Measurements from ENCODE around the gene KLHL2.

KLHL2 gene

DNA sequence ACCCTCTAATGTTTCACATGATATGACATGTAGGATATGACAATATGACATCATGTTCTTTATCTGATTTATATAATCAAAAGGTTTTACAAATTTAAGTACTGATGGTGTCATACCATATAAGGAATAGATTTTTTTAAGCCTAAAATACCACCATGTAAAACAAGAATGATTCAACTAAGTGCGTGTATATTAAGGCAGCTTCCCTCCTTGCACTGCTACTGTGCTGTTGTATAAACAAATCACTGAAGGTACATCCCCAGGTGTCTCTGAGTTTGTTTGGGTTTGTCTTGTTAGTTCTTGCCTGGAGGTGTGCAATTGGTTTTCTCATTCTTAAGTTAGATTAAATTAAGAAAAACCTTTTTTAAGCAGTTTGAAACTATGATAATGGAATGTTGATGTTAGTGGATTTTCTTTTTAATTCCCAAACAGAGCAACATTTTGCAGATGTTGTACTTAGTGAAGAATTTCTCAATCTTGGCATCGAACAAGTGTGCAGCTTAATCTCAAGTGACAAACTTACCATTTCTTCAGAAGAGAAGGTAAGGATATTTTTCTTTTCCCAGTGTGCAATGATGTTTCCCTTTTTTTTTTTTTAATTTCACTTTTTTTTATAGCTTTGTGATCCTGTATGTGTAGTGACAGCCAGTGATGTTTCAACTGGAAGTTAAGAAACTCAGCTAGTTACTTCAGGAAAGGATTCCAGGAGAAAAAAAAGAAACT lies 86.7 kb downstream of the KLHL2 start:
- DNase-seq = no peak

DNA sequence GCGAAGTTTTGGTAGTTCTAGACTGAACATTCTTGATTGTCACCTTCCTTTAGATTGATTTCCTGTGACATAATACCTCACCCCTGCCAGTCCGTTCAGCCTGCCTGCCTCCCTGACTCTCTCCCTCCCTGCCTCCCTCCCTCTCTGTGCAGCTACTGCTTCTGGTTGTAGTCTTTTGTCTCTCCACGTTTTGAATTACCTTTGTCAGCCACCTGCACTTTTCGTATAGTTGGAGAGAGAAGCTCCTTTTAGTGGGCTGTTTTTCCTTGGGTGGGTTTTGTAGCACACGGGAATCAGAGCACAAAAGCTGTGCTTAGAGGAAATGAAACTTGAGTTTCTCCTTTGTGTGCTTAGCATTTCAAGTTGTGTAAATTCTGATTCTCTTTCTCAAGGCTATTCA lies 87.5 kb downstream of the KLHL2 start:
- DNase-seq = no peak

DNA sequence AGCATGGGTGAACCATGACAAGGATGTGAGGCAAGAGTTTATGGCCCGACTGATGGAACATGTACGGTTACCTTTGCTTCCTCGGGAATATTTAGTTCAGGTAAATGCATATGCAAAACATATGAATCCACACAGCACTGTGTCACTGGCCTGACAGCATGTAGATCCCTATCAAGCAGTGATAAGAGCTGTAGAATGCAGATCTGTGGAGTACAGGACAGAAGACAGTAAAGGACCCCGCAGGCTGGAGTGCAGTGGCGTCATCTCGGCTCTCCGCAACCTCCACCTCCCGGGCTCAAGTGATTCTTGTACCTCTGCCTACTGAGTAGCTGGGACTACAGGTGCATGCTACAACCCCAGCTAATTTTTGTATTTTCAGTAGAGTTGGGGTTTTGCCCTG lies 90.3 kb downstream of the KLHL2 start:
- no peak for DNase-seq

DNA sequence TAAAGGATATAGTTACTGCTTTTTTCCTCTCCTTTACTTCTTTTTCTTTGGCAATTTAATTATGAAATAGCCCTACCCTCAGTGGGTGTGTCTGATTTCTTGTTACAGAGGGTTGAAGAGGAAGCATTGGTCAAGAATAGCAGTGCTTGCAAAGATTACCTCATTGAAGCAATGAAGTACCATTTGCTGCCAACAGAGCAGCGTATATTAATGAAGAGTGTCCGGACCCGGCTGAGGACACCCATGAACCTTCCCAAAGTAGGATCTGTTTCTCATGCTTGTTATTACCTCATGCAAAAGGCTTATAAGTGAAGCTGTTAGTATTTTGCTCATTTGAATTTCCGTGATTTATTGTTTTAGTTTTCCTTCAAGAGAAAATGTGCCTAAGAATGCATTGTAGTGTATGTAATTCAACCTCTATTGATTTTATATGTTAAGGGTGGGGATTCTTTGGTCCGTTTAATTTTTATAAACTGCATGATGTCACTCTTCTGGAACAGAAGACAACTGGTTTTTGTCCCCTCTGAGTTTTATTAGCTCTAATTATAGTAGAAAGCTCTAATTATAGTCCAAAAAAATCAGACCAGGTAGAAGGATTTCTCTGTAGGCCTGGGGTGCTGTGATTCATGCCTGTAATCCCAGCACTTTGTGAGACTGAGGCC lies 92.2 kb downstream of the KLHL2 start:
- DNase-seq = no peak

DNA sequence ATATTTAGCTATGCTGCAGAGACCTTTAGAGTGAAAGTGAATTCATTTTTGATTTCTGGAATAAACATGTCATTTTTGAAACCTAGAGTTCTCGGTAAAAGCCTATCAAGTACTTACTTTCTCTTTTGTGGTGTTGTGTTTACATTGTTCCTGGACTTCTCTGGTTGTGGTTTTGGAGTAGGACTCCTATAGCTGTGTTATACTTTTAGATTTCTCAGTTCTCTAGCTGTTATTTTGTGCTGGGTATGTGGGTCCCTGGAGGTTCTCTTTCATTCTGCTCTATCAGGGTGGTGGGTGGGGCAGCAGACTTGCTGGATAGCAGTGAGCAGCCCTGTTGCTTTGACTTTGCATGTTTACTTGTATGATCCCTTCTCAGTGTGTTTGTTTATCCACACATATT lies 94.5 kb downstream of the KLHL2 start:
- no peak for DNase-seq

DNA sequence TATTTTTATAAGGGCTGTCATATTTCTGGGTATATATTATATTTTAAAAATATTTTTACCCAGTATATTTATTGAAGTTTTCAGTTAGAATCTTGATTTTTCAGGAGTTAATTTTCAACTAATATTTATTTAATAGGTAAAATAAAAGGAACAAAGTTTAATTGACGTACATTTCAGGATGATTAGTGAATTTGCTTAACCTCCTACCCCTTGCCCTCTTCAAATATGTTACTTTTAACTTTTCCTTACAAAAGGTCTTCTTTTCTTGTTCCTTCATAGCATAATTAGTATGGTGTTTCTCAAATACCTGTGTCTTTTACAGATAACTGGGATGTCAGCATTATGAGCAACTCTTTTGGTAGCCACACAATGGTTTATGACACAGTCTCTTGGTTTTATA lies 95.3 kb downstream of the KLHL2 start:
- DNase-seq = no peak

DNA sequence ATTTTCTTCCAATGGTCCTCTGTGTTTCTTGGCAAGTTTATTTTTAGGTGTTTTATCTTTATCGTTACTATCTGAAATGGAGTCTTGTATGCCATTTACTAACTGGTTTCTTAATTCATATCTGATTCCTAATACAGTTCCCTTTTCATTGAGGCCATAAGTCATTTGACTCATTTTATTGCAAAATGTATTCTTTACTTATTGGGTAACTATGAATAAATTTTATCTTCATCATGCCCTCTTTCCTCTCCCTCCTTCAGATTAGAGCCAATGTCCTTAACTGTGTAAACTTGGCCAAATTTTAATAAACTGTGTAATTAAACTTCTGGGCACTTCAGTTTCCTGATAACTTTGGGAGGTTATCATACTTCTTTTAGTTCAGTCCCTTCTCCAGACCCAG lies 100.8 kb downstream of the KLHL2 start:
- no peak for DNase-seq

DNA sequence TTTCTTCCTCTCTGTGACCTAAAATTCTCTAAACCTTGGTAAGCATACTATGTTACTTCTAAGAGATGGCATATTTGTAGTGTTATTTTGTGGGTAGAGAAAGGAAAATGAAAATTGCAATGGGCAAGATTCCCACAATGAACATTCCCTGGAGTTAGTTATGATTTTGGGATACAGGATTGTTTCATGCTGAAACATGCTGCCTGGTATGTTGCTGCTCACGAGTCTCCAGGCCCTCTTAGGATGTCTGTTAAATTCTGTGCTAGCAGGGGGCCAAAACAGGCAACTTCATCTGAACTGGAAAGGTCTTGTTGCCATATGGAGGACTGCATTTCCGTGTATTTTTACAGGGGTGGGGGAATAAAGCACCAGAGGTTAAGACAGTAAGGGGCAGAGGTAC lies 101.2 kb downstream of the KLHL2 start:
- no peak for DNase-seq

DNA sequence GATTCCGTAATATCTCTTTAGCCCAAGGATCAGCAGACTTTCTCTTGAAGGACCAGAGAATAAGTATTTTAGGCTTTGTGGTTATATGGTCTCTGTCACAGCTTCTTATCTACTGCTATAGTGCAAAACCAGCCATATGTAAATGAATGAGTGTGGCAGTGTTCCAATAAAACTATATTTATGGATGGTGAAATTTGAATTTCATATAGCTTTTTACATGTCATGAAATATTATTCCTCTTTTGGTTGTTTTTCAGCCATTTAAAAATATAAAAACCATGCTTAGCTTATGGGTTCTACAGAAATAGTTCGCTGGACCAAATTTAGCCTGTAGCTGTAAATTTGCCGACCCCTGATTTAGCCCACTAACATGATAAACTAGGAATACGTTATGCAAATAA lies 102.1 kb downstream of the KLHL2 start:
- DNase-seq = no peak

DNA sequence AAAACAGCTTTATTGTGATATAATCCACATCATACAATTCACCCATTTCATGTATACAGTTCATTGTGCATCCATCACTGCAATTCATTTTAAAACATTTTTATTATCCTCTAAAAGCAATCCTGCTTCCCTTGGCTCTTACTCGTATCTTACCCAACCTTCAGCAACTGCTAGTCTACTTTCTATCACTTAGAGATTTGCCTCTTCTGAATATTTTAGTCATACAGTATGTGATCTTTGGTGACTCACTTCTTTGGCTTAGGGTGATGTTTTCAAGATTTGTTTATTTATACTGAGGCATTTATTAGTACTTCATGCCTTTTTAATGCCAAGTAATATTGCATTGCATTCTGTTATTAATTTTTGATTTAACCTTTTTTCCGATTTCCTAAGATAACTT lies 105.1 kb downstream of the KLHL2 start:
- DNase-seq = no peak

DNA sequence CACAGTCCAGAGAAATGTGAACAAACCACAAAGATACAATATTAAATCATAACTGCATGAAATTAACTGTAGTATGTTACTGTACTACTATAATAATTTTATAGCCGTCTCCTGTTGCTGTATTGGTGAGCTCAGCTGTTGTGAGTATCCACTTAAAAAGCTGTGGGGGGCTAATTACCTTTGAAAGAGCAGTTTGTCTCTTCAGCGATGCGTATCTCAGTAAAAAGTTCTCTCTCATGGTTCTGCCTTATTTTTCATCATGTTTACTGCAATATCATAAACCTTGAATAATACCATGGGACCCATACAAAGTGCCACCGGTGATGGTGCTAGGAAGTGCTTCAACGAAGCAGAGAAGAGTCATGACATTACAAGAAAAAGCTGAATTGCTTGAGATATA lies 111.7 kb downstream of the KLHL2 start:
- DNase-seq = no peak

DNA sequence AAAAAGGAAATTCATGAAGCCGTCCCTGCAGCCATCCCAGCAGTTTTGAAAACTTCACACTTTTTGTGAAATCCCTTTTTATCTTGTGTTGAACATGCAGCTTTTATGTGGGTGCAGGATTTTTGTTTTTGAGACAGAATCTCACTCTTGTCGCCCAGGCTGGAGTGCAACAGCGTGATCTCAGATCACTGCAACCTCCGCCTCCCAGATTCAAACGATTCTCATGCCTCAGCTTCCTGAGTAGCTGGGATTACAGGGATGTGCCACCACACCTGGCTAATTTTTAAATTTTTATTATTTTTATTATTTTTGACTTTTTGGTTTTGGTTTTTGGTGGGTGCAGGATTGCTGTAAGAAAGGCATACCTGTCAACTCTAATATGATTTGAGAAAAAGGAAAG lies 112.1 kb downstream of the KLHL2 start:
- no peak for DNase-seq

DNA sequence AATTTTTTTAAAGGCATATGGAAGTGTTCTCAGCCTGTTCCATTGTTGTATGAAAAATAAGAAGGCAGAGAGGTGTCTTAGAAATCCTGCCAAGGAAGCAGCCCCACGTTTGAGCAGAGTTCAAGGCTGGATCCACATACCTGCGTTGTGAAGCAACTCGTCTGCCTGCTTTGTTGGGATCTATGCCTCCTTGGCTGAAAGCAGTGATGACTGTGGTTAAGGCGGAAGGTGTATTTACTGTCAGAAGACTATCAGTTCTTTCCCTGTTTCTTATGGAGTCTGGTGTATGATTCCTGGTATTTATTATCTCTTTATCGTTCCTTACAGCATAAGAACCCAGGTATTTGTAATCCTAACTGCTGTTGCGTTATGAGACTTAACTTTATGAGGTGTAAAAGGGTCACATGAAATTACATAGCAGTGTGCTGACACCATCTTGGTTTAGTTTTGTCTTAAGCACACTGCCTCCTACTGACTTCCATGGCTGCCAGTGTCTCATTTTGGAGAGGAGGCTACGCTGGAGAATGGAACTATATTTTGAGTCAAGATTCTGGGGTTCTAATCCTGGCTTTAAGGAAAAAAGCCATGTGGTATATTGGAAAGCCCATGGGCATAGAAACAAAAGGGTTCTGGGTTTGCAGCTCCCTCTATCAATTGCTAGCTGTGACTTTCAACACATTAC lies 117.0 kb downstream of the KLHL2 start:
- DNase-seq = no peak

DNA sequence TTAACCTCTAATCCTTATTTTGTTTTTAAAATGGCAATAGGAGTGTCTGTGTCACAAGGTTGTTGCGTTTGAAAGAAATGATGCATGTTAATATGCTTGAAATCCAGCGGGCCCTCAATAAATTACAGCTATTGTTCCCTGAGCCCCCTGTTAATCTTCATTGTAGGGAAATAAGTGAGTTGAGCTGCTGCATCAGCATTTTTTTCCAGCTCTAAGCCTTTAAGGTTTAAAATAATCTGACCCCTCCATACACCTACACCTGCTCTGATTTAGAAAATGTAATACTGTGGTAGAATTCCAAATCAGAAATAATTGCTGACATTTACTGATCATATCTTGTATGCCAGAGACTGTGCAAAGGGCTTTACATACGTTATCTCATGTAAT lies 117.5 kb downstream of the KLHL2 start:
- DNase-seq = no peak

DNA sequence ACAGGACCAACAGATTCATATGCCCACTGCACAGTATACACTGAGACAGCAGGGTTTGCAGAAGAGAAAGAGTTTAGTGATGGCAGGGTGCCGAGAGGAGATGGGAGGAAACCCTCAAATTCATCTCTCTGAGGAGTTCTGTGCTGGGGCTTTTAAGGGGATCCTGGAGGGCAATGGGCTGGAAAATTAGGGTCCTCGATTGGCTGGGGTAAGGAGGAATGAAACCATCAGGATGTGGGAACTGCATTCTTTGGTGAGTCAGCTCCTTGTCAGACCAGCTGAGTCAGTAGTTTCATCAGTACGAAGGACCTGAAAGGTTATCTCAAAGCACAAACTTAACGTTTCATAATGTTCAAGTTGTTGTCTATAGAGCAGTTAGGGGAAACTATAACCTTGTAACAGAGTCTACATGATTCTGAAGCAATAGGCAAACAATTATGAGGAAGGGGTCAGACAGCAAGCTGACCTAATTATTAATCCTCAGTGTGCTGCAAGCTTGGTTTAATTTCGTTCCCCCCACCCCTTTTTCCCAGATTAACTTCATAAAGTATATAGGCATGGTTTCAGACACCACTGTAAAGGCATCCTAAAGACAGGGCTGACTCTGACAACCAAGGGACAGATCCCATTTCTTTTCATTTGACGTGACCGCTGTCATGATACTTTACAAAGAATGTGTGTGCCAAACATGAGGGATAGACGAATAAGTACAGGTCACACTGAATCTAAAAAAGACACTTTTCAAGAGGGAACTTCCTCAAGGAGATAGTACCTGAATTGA lies 118.6 kb downstream of the KLHL2 start:
- no peak for DNase-seq

DNA sequence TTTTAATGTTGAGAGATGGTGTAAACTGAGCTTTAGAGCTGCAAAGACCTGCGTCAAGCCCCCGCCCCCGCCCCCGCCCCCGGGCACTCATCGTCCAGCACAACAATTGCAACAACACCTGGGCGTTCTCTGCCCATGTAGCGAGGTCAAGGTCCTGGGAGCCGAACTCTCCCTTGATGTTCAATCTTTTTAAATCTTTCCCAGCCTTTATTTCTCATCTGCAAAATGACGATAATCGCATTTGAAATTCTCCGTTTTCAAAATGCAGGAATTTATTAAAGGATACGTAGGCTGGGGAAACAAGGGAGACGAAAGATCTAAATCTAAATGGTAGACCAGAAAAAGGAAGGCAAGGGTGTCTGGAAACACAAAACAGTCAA lies 119.5 kb downstream of the KLHL2 start:
- DNase-seq = no peak

DNA sequence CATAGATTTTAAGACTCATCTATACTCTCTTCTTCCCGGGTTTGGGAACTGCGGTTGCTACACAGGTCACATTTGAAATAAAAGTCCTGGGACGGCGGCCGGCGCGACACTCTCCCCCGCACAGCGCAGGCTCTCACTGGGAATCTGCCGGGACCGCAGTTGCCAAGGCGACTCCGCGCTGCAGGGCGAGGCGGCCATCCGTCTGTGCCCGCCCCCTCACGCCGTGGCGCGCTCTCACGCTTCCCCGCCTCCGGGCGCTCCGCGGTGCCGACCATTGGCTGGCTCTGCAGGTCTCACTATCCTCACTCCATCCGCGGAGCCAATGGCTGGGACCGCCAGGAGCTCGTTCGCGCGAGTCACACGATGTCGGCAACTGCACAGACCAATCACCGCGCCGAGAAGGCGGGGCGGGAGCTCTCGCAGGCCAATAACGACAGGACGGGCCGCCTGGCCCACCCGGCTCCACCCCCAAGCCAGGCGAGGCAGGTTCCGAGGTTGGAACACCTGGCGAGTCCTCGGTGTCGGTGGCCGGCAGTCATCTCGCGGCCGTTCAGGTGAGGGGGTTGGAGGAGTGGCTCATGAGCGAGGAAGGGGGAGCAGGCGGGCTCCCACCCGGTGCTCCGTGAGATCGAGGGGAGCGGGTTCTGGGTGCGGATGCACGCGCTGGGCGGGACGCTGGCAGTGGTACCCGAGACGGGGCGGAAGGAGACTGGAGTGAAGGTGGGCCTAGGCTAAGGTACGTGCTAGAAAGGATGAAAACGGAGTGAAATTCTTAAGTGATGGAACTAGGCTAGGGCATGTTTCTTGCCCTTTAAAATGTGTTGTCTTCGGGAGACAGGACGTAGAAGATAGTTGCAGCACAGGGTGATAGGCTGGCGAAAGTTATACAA lies 120.1 kb downstream of the KLHL2 start, which contains the start of gene MSMO1:
MSMO1 (plus strand) TSS at position 459 of the 890 bp plus-strand sequence. CDS start 5,702 bp downstream, outside the sequence.
- peak; percentile 97 for DNase-seq

DNA sequence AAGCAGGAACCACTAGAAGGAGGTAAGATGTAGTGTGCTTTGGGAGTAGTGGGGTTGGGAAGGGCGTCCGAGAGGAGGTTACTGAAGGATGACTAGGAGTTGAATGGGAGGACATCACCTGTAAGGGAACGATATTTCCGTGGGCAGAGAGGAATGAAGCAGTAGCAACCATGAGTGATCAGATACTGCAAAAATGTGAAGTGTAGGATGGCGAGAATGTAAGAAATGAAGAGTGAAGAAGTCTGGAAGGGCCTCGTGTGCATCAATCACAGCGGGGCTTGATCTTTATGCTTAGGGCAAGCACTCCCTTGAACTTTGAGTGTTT lies 120.7 kb downstream of the KLHL2 start:
- DNase-seq = no peak

DNA sequence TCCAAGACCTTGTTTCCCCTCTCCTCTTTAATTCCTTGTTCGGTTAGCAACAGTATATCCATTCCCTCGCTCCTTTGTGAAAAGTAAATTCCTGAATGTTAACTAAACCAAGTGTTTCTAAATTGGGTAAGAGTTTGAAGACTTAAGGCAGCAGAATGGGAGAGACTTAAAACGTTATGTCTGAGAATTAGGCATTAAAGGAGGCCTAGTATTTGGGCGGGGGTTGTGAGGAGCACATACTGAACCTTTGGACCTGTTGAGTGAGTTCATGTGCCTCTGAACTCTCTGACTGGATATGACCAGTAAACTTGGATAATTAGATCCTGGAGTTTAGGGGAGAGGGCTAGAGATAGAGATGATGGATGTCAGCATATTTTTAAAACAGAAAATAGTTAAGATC lies 121.3 kb downstream of the KLHL2 start:
- DNase-seq = no peak

DNA sequence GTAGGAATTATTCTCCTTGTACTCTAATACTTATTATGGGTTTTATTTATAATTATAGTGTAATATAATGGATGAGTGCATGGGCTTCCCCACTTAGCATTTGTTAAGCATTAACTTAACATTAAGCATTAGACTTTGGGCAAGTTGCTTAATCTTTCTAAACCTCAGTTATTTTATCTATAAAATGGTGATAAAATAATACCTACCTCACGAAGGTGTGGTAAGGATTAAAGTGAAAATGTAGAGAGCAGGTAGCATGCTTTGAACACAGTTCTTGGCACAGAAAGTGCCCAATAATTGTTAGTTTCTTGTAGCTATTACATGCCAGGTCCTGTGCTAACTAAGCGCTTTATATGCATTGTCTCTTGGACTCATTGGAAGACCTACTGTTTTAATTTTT lies 122.7 kb downstream of the KLHL2 start:
- DNase-seq = no peak

DNA sequence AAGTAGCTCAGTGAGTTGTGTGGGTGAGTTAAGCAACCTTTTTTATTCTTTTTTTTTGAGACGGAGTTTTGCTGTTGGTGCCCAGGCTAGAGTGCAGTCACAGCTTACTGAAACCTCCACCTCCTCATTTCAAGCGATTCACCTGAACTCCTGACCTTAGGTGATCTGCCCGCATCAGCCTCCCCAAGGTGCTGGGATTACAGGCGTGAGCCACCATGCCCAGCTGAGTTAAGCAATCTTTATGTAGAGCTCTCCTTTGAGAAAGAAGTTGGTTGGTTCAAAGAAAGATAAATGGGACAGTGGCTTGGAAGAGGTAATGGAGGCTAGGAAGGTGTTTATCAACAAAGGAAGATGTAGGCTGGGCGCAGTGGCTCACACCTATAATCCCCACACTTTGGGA lies 123.3 kb downstream of the KLHL2 start:
- no peak for DNase-seq

DNA sequence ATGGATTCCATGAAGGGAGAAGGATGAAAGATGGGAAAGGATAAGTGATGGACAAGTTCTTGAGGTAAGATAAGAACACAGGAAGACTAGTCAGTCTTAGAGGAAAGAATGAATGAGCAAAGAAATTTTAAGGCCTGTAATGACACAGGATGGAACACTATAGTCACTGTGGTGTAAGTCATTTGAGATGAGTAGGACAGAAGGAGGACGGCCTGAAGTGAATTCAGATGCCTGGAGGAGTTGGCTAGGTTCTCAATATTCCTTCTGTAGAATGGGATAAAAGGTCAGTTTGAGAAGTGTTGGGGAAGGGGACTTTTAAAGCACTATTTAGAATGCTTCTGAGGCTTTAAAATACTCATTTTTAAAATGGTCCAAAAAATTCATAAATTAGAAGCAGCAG lies 124.0 kb downstream of the KLHL2 start:
- no peak for DNase-seq

DNA sequence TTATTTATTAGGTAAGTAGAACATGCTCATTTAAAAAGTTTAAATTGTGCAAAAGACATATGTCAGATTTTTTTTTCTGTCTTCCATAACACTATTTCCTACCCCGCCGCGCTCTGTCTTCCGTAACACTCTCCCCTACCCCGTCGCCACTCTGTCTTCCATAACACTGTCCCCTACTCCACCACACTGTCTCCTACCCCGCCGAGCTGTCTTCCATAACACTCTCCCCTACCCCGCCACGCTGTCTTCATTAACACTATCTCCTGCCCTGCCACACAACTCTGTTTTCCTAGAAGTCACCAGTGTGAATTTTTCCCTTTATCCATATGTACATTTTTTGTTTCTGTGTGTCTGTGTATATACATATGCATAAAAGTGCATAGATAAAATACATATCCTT lies 124.5 kb downstream of the KLHL2 start:
- DNase-seq = no peak
